Measurements from ENCODE around the gene GAS7. TPM values are rescaled to one million over a fixed set of nuclear protein-coding genes. Genes with fewer than 3 reads are reported as not detected.

Gene GAS7
- total RNA-seq, 1 donor from 2014 or later: not detected

DNA sequence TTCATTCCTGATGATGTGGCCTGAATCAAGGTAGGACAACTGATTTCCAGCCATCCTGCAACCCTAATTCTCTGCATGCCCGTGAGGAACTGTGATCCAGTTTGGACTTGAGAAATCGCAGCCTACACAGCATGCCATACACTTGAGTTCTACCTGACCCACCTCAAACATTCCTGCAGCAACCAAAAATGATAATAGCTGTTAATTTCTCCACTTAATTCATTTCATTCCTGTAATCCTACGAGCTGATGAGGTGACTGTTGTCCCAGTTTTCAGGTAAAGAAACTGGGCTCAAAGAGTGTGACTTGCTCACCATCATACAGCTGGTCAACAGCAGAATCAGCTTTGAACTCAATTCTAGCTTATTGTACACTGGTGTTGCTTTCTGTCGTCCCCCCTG, 2.2 kb upstream of the GAS7 start:
- intact Hi-C loops (cut with micrococcal nuclease): no loop called here

DNA sequence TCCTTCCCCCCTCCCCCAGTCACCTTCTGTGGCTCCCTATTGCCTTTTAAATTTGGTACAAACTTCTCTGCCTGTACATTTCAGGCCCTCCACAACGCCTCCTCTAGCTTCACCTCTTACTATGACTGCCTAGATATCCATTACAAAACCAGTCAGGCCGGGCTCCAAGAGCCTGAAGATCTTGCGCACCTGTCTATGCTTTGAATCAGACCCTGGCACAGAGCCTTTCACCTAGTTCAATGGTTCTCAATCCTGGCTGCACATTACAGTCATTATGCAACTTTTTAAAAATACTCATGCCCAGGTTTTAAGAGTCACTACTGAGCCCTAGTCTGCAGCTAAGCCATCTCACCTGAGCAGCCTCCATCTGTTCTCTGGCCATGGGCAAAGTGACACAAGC, 1.6 kb upstream of the GAS7 start:
- intact Hi-C loops (cut with micrococcal nuclease): no loop called here

DNA sequence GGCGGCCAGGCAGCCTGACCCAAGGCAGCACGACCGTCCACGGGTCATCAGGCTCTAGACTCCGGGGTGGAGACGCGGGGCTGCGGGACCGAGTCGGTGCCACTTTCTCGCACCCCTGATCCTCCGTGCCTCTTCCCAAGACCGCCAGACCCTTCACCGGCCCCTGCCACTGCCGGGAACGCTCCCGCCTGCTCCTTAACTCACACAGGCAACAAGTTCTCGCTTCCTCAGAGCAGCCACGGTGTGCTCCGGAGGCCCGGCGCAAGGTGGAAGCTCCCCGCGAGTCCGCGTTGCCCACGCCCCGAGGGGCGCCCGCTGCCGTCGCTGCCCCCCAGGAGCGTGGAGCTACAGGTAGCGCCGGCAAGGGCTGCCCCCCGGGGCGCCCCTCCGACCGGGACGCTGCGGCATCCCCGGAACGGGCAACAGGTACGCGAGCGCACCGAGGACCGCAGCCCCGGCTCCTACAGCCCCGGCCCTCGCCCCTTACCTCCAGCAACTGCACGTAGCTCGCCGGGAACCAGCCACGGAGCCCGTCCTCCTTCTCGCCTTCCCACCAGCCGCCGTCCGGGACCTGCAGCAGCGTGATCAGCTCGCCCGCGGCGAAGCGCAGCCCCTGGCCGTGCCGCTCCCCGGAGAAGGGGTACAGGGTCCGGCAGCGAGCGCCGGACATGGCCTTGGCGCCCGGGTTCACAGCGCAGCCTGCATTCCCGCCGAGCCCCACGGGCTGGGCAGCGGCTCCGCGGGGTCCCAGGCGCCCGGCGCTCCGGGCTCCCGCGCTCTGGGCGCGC, 491 bp downstream of the GAS7 start:
- intact Hi-C loops (cut with micrococcal nuclease): no loop called here

DNA sequence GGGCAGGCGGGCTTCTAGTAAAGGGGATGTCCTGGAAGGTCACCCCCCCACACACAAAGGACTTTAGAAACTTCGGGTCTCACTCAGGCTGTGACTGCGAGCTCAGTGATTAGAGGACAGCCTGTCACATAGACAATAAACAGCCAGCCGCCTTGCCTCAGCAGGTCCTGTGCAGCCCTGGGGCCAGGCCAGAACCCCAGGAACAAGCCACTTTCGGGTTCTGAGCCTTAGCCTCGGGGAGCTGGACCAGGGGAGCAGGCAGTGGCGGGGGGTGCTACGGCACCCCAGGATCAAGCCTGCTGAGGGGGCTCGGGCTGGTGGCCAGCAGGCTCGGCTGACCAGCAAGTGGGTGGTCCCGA, 1.1 kb downstream of the GAS7 start:
- intact Hi-C loops (cut with micrococcal nuclease): no loop called here

DNA sequence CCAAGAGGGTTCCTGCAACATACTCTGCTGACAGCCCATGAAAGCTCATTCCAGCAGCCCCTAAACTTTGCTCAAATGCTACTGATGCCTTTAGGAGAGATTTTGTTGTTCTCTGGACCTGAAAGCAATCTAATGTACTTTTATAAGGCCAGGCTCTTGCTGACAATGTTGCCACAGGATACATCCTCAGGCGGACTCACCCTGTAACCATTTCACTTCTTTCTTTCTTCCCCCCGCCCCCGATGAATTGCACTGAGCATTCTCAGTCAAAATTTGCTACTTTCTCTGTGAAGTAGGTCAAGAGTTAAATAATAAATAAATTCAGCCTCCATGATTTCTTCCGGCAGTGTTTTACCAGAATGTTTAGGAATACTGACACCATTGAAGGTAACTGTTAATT, 1.5 kb downstream of the GAS7 start:
- intact Hi-C loops (cut with micrococcal nuclease): no loop called here

DNA sequence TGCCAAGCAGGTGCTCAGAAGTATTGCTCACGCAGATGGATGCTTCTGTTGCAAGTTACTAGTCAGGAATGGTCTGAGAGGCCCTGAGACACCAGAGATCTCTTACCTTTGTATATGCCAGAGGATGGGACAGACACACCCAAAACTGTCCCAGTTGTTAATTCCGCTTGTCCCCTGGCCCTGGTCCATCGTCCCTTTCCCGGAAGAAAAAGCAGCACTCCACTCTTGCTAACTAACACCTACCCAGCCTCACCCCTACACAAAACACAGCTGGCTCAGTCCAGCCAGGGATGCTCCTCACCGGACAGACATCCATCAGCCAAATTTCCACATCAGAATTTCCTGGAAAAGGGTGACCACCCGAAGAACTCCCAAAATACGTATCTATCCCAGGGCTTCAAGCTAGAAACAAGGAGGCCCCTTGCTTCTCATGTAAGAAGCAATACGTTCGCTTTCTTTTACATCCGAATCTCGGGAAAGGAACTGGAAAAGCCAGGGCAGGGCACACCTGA, 2.0 kb downstream of the GAS7 start:
- intact Hi-C loops (cut with micrococcal nuclease): no loop called here

DNA sequence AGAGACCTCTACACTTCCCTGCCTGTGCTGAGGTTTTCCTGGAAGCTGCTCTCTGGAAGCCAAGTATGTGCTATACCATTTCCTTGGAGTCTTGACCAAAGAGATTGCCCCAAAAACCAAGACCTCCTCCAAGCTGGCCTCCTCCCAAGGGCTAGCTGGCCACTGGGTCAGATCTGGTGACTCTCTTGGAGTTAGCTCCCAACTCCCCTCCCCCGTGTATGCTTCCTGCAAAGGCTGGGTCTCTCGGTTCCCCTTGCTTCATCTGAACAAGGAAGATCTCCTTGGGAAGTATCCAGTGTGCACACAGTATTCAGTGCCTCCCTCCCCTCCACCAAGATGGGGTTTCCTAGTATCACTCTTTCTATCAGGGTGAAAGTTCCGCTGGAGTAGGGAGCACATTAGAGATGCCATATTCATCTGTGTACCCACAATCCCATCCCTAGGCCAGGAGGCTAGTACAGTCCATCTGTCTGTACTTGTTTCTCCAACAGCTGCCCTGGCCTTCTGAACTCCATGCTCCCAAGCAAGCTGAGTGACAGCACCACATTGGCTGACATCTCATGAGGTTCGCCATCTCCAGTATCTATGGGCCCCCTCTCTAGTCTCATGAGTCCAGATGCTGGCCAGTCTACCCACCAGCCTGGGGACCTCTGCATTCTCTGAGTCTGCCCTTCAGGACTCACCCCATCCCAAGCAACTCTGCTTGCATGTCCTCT, 3.2 kb downstream of the GAS7 start:
- intact Hi-C loops (cut with micrococcal nuclease): no loop called here

DNA sequence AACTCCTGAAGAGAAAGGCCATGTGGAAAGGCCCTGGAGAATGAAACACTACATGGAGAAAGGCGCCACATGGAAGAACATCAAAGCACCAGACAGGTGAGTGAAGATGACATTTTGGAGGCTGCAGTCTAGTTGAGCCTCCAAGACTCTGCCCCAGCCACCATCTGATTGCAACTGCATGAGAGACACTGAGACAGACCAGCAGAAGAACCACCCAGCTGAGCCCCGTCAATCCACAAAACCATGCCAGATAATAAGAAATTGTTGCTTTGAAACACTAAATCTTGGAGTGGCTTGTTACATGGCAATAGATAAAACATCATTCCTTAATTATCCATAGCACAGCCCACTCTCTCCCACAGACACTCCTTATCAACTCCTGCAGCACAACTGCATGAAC, 4.8 kb downstream of the GAS7 start:
- intact Hi-C loops (cut with micrococcal nuclease): no loop called here

DNA sequence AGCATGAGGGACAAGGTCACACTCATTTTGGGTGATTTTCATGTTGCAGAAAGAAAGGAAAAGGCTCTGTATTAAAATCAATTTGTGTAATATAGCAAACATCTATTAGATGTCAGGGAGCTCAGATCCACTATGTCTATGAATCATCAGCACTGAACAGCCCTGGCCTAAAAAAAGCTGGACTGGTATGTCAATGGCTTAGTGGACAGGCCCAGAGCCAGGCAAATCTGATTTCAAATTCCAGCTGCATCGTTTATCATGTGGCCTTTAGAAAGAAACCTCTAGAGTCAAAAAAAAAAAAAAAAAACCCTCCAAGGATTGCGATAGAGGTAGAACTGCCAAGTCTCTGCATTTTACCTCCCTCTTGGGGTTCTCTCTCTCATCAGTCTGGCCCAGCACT, 5.4 kb downstream of the GAS7 start:
- intact Hi-C loops (cut with micrococcal nuclease): no loop called here

DNA sequence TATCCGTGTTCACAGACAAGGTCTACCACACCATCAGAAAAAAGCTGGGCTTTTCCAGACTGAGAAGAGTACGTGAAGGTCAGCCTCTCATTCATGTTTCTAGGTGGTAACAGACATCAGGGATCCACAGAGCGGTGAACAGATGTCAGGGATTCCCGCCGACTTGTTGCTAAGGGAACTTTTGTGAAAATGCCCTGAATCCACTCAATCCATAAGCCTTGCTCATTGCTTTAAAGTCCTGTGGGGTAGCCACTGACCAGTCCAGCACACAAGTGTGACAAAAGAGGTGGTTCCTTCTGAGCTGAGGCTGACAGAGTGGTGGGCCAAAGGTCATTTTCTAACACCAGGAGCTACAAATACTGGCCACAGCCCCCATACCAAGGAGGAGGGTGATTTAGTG, 5.9 kb downstream of the GAS7 start:
- intact Hi-C loops (cut with micrococcal nuclease): no loop called here

DNA sequence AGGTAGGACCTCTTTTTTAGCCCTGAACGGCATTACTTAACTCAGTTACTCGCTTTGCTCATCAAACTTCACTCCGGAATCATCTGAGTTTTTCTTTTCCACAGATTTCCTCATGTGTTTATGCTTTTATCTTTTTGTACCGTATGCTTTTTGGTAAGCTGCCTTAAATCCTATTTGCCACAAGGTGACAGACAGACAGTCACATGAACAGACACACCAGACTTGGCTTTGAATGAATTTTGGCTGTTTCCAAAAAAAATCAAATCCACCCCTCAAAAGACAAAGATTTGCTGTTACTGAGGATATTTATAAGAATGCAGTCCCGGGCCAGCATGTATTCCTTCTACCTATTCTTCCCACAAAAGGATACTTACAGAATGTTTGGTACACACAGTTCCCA, 10.9 kb downstream of the GAS7 start:
- intact Hi-C loops (cut with micrococcal nuclease): no loop called here

DNA sequence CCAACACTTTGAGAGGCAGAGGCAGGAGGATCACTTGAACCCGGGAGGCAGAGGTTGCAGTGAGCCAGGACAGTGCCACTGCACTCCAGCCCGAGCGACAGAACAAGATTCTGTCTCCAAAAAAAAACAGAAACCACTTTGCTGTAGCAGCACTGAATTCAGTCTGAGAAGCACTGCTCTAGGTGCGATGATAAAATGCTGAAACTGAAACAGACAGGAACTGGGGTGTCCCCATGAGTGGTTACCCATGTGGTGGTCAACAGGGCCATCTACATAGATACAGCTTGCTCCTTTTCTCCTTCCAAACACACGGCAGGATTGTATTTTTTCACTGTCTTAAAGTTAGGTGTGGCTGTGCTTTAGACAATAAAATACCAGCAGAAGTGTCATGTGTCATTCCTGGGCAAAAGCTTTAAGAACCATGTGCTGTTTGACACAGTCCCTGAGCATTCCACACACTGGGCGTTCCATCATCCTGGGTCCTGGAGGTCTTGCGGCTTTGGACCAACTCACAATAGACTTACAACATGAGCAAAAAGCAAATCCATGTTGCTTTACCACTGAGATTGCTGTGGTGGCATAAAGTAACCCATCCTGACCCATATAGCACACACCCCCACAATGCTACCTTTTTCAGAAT, 11.5 kb downstream of the GAS7 start:
- intact Hi-C loops (cut with micrococcal nuclease): no loop called here

DNA sequence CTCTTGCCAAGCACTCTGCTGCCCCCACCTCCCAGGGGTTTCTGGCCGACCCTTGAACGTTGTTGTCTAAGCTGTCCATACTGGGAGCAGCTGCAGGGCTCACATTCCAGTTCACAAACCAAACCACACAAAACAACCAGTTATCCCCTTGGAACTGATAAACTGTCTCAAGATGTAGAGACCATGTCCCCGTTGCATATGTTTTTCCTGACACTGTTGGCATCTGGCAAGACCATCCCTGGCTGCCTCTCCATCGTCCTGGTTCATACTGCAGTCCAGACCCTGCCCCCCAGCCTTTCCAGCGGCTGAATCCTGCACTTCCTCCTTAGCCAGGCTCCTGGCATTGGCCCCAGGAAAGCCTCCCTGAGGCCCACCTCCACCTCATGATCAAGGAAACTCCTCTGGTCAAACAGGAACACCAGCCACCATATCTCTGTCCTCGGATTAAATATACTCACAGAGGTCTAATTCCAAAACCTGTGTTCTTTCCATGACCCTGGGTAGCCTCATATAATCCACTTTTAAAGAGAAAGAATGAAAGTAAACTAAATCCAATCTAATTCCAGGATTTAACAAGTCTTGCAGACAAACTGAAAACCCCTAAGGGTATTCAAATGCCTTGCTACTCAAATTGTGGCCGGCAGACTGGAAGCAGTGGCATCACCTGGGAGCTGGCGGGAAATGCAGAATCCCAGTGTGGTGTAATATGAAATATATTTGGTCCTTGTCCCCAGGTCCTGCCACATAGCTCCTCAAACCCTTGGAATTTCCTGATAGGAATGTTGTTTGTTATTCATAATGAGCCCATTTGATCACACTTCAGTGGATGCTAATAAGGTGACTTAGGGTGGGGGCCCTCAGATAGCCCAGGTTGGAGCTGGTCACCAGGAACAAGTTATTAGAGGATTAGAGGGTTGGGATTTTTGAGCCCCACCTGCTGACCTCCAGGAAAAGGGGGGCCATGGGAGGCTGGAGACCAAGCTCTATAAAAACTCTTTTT, 14.2 kb downstream of the GAS7 start:
- intact Hi-C loops (cut with micrococcal nuclease): no loop called here

DNA sequence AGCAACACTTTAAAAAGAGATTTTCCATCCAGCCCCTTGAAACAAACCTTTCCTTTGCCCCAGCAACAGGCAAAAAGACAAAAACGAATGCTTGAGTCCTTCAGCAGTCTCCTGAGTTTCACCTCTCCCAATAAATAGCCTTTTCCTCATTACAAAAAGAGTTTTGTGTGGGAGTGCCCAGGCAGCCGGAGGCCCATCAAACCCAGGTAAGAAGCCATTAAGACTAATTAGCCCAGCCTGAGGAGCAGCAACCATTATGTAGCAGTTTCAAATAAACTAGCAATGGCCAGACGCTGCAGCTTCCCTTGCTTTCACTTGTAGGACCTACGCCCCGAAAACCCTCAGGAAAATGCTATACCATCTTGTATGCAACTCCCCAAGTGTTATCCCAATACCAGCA, 15.6 kb downstream of the GAS7 start:
- intact Hi-C loops (cut with micrococcal nuclease): no loop called here

DNA sequence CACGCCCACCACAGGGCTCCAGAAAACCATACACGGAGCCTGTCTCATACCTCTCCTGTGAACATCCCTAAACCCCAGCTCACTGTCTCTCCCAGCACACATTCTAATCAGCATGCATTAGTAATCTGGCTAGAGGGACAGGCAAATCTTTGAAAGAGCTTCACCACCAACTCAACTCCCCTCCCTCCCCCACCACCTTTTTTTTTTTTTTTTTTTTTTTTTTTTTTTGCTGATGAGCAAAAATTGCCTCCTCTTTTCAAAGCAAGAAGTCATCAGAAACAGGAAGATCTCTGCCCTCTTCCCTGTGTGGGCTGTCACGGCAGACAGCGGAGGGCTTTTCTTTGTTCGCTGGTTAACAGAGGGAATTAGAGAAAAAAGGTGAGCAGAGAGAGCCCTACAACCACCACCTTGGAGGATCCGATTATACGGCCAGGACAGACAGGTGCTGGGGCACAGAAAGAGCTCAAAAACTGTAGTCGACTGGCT, 19.9 kb downstream of the GAS7 start:
- intact Hi-C loops (cut with micrococcal nuclease): no loop called here

DNA sequence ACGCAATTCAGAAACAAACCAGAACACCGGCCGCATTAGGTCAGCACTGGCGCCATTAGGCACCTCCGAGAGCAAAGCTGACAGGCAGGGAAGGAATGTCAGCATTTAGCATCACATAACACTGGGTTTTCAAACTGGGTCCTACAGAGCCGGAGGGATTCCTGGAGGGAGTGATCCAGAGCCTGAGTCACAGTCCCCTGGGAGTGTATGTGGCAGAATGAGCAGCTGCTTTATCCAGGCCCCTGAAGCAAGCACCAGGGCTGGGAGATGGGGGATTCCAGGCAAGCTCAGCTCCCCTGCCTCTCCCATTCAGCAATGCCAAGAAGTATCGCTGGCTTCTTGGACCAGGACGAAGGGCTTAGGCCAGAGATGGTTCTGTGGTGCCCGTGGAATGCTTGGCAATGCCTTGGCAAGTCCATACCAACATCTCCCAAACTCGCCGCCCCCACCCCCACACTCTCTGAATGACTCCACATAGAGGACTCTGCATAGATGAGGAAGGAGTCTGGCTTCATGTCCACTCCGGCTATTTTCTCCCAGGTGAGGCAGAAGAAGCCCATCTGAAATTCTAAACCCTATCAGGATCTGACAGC, 20.4 kb downstream of the GAS7 start:
- intact Hi-C loops (cut with micrococcal nuclease): no loop called here

DNA sequence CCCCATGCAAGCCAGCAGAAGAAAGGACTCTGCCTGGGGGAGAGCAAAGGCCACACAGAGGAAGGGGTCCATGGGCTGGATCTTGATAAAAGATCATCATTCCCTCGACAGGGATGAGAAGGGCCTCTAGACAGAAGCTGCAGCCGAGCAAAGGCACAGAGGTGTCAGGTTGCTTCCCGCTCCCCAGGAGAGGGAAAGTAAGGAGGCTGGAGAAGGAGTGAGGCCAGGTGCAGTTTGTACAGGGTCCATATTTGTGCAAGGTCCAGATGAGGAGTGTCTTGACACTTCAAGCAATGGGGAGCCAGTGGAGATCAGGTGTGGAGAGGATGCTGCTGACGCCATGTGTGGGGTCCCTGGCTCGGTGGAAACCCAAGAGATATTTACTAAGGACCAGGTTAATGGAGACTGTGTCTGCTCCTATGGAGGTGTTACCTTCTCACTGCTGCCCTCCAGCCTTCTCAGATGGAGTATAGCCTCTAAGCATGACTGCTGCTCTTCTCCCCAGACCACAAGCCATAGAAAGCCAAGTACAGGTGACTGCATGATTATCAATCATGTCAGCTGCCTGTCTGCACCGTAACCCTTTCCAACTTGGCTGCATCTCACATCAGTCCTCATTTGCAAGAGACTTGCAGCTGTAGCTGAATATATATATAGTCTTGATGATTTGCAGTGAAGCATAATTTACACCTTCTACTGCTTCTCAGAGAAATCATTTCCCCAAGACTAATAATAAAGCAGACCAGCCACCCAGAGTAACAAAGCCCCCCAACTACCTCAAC, 21.1 kb downstream of the GAS7 start:
- intact Hi-C loops (cut with micrococcal nuclease): no loop called here

DNA sequence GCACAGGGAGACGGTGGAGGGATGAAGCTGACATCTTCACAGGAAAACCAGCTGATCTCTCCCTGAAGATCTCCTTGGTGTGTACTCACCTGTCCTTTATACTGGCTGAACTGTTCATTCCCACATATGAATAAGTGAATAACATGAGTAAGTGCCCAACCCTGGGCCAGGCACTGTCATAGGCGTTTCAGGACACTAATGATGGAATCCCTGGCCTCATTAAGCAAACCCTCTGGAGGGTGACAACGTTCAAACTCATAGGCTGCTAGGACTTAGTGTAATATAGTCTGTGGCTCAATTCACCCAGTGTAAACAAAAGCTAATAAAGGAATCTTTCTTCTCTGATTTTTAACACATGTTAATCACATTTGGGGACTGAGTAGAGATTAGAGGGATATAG, 24.5 kb downstream of the GAS7 start:
- intact Hi-C loops (cut with micrococcal nuclease): no loop called here

DNA sequence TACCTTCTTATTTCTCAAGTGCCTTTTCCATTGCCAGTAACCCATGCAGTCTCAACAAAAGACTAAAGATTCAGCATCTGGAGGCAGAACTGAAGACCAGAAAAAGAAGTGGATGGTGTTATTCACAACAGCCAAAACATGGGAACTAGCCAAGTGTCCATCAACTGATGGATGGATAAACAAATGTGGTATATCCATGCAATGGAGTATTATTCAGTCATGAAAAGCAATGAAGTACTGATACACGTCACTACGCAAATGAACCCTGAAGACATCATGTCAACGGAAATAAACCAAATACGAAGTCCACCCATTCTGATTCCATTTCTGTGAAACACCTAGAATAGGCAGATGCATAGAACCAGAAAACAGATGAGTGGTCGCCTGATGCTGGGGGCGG, 25.6 kb downstream of the GAS7 start:
- intact Hi-C loops (cut with micrococcal nuclease): no loop called here

DNA sequence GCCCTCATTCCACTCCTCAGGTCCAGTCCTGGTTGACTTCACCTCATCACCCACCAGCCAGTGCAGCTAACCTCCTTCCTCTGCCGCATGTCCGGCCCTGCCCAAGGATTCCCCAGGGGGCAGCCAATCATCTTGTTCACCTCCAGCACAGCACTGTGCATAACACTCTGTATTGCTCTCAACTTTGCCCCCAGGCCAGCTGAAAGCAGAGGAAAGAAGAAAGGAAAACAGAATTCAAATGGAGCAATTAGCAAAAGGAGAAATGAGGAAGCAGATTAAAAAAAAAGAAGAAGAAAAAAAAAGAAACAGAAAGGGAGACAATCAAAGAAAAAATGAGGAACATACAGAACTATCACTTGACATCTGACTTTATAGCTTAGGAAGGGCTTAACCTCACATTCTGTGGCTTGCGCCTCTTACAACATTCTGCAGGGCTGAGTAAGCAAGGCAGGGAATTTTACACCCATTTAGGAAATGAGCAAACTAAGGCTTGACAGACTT, 26.1 kb downstream of the GAS7 start:
- intact Hi-C loops (cut with micrococcal nuclease): no loop called here

All from T-helper 1 cell treated with Interleukin-12 subunit alpha and Interleukin-12 subunit beta and Interleukin-4 antibody, amounts not matched to agents 30 ng/mL and 1 ng/mL, for 36 hours (primary cell).